Jurkat, Clone E6-1 (cell line): ENCODE data around the gene IVNS1ABP.
"Not testable (repeated sequence)": the region's sequence is repeated elsewhere in the genome, so short reads cannot be mapped to it uniquely, and the experiment has no call there.

Experiments used
- DNase-seq: peaks from one replicate; pipeline ENCODE4 v3.0.0-alpha.2; 2011; ENCODE audit warnings: low read depth, low spot score
- H3K4me3 ChIP-seq: 2 replicates; pipeline ENCODE4 v1.5.1; 2011; ENCODE audit warnings: mild to moderate bottlenecking, low read length, control low read depth, moderate library complexity

The IVNS1ABP gene

GRCh38 chr1:185338719-185339622 is 21.9 kb upstream of the IVNS1ABP start:
- DNase-seq = peak; percentile 91
- no peak overlapping the region for H3K4me3 ChIP-seq

DNA sequence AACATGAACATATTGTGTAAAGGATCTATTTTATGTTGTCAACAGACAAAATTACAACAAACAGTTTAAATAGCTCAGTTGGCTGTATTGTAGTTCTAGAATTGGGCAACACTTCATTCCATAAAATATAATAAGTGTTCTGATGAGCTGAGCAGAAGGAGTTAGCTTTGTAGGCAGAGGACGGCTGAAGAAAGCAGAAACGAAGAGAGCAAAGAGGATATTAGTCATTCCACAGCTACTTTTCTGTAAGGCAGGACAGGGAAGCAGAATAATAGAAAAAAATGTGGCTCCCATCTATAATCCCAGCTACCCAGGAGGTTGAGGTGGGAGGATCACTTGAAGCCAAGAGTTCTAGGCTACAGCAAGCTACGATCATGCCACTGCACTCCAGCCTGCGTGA is 20.2 kb upstream of the IVNS1ABP start:
- DNase-seq = no peak
- no peak overlapping the region for H3K4me3 ChIP-seq

DNA sequence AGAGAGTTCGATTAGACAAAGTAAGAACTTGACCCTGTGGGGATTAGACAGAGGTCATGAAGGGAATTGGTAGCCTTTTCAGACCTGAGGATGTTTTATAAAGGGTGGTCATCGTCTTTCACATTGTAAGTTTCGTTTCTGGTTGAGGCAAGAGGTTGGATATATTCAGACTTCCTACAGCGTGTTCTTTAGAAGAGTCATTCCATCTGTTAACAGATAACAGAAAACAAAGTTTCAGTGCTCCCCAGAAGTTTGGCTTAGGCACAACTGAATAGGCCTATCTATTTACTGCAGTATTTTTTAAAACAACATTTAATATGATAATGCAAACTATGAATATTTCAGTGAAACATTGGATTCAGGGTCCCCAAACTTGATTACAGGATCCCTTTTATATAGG is 17.1 kb upstream of the IVNS1ABP start:
- H3K4me3 ChIP-seq = no peak overlapping the region
- DNase-seq = no peak

- no peak overlapping the region for H3K4me3 ChIP-seq
- no peak for DNase-seq
Observed at GRCh38 chr1:185328255-185328654, 11.2 kb upstream of the IVNS1ABP start.

GRCh38 chr1:185325413-185325812 is 8.4 kb upstream of the IVNS1ABP start:
- no peak overlapping the region for H3K4me3 ChIP-seq
- DNase-seq = no peak

GRCh38 chr1:185324118-185324517 is 7.1 kb upstream of the IVNS1ABP start:
- DNase-seq = no peak
- H3K4me3 ChIP-seq = no peak overlapping the region

DNA sequence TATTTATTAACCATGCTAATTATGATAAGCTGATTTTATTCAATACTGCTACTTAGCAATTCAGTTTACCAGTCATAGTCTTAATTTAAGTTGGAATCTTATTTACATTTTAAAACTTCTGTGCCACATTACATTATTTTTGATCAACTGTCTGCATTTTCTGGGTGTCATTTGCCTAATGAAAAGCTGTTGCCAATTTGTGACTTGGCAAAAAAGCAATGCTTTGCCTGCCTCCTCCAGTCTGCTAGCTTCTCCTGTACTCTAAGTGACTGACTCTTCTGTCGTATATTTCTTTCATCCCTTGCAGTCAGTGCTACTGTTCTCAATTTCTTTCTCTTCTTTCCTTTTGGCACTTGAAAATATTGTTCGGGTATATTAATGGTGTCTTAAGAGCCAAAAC is 5.6 kb upstream of the IVNS1ABP start:
- DNase-seq = no peak
- H3K4me3 ChIP-seq = no peak overlapping the region

DNA sequence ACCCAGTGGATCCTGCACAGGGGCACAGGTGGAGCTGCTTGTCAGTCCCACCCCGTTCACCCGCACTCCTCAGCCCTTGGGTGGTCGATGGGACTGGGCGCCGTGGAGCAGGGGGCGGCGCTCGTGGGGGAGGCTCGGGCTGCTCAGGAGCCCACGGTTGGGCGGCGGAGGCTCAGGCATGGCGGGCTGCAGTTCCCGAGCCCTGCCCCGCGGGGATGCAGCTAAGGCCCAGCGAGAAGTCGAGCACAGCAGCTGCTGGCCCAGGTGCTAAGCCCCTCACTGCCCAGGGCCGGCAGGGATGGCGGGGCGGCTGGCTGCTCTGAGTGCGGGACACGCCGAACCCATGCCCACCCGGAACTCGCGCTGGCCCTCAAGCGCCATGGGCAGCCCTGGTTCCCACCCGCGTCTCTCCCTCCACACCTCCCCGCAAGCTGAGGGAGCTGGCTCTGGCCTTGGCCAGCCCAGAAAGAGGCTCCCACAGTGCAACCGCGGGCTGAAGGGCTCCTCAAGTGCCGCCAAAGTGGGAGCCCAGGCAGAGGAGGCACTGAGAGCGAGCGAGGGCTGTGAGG is 4.7 kb upstream of the IVNS1ABP start:
- not testable (repeated sequence) for DNase-seq, H3K4me3 ChIP-seq

GRCh38 chr1:185321104-185321503 is 4.1 kb upstream of the IVNS1ABP start:
- H3K4me3 ChIP-seq, DNase-seq: not testable (repeated sequence)

- H3K4me3 ChIP-seq = no peak overlapping the region
- DNase-seq = no peak
Observed at GRCh38 chr1:185319139-185319475, 2.1 kb upstream of the IVNS1ABP start.

GRCh38 chr1:185318431-185319138 is 1.5 kb upstream of the IVNS1ABP start:
- H3K4me3 ChIP-seq = peak overlapping the region; percentile 72
- no peak for DNase-seq

GRCh38 chr1:185317886-185318310 is 855 bp upstream of the IVNS1ABP start:
- peak; percentile 53 for DNase-seq
- H3K4me3 ChIP-seq = peak overlapping the region; percentile 72

- peak overlapping the region; percentile 91 for H3K4me3 ChIP-seq
- peak; percentile 78 for DNase-seq
Observed at GRCh38 chr1:185316163-185317033, 645 bp downstream of the IVNS1ABP start.

GRCh38 chr1:185315445-185316071 is 1.5 kb downstream of the IVNS1ABP start:
- H3K4me3 ChIP-seq = peak overlapping the region; percentile 91
- DNase-seq = no peak

- DNase-seq = no peak
- H3K4me3 ChIP-seq = no peak overlapping the region
Observed at GRCh38 chr1:185314411-185314810, 2.6 kb downstream of the IVNS1ABP start.

DNA sequence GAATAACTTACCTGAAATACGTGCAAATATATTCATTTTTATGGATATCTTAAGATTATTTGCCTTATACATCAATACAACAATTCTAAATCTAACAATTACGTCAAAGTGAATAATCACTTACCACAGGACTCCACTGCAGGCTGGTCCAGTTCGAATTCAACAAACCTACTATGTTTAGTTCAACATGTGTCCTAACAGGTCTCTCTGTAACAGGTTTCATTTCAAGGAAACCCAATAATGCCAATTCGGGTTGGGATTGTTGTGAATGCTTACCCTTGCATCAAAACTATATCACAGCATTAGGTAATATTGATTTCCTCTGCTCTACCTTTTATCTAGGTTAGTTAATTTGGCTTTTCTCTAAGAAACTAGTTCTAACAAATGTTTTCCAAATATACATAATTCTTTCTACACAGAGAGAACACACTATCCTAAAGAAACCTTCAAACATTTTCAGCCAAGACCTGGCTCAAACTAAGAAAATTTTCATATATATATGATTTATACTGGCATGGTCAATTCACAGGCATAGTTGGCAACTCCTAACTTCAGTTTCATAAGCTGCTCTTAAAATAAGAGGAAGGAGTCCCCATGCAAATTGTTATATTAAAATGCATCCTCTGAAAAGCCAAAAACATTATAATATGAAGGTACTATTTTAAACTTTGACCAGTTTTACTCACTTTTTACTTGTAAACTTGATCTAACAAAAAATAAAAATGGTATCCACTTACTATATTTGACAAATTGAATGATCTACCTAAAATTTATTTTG is 4.5 kb downstream of the IVNS1ABP start:
- H3K4me3 ChIP-seq = no peak overlapping the region
- no peak for DNase-seq

GRCh38 chr1:185311589-185312225 is 5.3 kb downstream of the IVNS1ABP start:
- H3K4me3 ChIP-seq = no peak overlapping the region
- no peak for DNase-seq

DNA sequence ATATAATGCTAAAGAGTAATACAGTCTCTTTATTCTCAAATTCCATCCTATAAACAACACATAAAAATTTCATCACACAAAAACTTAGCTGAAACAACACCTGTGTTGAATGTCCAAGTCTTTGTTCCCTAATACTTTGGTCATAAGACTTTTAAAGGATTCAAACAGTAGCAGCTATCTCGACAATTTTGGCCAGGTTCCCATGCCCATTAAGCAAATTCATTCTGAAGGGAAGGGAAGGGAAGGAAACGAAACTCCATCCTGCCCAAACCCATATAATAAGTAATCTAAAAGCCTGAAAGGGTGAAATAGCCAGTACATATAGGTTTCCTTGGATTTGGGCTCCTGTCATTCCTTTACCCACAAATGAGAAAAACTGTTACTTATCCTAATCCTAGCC is 7.5 kb downstream of the IVNS1ABP start:
- no peak overlapping the region for H3K4me3 ChIP-seq
- no peak for DNase-seq
